H7 (cell line): ENCODE results near the gene E4F1. TPM values are rescaled to one million over a fixed set of nuclear protein-coding genes. Genes with fewer than 3 reads are reported as not detected.

Experiments
- DNase-seq: peaks from one replicate; pipeline ENCODE4 v3.0.0; 2012
- H3K27me3 ChIP-seq: 2 replicates; pipeline ENCODE4 v1.6.0; 2011; ENCODE audit warnings: mild to moderate bottlenecking, low read length; ENCODE audit not compliant: control insufficient read depth, insufficient read depth
- H3K36me3 ChIP-seq: replicated peaks from 2 replicates; pipeline ENCODE4 v1.5.1; 2011; ENCODE audit warnings: low read length; ENCODE audit not compliant: control insufficient read depth, insufficient read depth
- H3K4me3 ChIP-seq: 2 replicates; pipeline ENCODE4 v1.5.1; 2011; ENCODE audit warnings: low read depth, mild to moderate bottlenecking, control low read depth, low read length, moderate library complexity; ENCODE audit not compliant: insufficient read depth
- total RNA-seq: library from RNA; depleted of rRNA; stranded (reverse); fragments of >200 nt; shearing (Covaris generic); gene quantifications from 2 replicates; pipeline ENCODE4 v1.2.3, GENCODE V29; 2014

Gene E4F1
- total RNA-seq, 1 experiment from 2014 or later = 36.8 TPM

DNA sequence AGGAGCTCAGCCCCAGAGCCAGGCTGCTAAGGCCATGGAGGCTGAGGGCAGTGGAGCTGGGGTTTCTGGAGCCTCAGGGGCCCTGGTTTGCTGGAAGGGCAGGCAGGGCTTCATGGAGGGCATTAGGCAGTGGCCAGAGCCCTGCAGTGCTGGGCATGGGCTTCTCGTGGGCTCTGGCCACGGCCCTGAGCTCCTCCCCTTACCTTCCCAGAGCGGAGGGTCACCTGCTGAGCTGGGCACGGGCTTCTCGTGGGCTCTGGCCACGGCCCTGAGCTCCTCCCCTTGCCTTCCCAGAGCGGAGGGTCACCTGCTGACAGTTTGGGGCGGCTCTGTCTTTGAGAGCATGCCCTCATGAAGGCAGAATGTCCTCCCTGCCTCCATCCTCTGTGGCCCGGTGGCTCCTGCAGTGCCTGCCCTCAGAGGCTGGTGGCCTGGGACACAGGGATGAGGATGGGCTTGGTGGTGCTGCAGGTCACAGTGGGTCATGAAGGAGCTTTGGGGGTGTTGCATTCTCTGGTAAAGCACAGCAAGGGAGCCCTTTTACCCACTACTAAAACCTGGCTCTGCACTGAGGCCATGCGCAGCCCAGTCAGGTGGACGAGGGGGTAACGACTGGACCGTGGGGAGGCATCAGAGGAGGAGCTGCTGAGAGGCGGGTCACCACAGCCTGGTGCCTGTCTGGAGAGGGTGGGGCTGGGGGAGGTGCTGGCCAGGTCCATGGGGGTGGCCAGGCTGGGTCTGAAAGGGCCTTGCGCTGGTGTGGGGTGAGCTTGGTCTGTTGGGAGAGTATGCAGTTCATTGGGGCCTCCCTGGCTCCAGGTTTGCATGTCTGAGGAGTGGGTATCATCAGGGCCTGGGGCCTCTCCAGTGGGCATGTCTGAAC, 47.4 kb downstream of the E4F1 start:
- Histone ChIP-seq H3K4me3 (no peak overlapping the region), H3K36me3 (peaks cover 3% of the 10 kb centered on the region), H3K27me3 (no peaks in the 10 kb centered on the region; the same call in 1 of the 2 replicates)
- peak; percentile 49 for DNase-seq

DNA sequence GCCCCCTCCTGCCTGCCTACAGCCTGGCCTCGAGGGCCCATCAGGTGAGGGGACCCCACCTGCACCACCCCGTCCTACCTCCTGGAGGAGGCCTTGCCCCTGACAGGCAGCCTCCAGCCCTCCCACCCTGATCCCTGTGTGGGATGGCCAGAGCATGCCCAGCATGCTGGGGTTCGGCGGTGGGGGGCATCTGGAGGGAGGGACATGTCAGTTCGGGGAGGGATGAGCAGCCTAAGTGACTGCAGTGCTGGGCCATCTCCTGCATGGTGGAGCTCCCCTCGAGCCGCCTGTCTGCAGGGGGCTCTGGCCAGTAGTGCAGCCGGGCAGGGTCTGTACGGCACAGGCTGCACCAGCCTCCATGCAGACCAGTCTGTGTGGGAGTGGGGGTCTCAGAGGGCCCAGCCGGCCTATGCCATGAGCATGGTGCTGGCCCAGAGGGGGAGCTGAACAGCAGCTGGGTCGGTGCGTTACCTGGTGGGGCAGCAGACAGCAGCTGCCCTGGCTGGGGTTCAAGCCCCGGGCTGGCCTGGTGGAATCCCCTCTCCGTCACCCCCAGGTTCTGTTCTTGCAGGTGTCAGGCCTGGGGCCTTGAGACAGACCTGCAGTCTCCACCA, 48.6 kb downstream of the E4F1 start:
- Histone ChIP-seq H3K36me3 (no peaks in the 10 kb centered on the region), H3K27me3 (no peaks in the 10 kb centered on the region; the same call in 1 of the 2 replicates), H3K4me3 (no peak overlapping the region)
- peak; percentile 63 for DNase-seq

DNA sequence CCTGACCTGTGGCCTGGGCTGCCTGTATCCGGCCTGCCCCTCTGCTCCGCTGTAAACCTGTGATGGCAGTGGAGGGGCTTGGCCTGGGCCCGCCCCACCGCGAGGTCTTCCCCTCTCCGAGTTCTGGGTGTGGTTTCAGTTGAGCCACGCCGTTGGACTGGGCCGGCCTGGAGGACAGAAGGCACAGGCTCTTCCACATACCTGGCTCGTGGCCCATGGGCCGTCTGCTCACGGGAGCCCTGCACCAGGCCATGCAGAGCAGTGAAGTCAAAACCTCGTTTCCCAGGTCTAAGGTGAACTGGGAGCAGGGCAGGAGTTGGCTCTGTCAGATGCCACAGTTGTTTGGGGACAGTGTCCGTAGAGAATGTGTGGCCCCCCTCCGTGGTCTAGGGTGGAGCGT, 50.1 kb downstream of the E4F1 start:
- H3K36me3 ChIP-seq = no peaks in the 10 kb centered on the region
- H3K4me3 ChIP-seq = no peak overlapping the region
- H3K27me3 ChIP-seq = no peaks in the 10 kb centered on the region; the same call in 1 of the 2 replicates
- DNase-seq = no peak

DNA sequence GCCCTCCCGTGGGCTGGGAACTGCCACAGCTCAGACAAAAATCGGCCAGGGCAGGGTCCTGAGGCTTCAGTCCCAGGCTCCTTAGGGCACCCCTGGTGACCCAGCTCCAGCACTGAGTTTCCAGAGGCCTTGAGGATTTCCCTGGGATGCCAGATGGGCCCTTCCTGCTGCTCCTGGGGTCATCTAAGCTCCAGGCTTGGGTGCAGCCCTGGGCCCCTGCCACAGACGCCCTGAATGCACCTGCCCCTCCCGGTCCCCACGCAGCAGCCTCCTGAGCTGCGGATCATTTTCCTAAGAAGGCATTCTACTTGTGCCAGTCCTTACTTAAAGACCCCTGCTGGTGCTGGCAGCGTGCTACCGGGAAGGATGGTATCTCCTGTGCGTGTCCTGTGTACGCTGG, 50.5 kb downstream of the E4F1 start:
- Histone ChIP-seq H3K27me3 (no peaks in the 10 kb centered on the region), H3K4me3 (no peak overlapping the region), H3K36me3 (no peaks in the 10 kb centered on the region)
- no peak for DNase-seq

DNA sequence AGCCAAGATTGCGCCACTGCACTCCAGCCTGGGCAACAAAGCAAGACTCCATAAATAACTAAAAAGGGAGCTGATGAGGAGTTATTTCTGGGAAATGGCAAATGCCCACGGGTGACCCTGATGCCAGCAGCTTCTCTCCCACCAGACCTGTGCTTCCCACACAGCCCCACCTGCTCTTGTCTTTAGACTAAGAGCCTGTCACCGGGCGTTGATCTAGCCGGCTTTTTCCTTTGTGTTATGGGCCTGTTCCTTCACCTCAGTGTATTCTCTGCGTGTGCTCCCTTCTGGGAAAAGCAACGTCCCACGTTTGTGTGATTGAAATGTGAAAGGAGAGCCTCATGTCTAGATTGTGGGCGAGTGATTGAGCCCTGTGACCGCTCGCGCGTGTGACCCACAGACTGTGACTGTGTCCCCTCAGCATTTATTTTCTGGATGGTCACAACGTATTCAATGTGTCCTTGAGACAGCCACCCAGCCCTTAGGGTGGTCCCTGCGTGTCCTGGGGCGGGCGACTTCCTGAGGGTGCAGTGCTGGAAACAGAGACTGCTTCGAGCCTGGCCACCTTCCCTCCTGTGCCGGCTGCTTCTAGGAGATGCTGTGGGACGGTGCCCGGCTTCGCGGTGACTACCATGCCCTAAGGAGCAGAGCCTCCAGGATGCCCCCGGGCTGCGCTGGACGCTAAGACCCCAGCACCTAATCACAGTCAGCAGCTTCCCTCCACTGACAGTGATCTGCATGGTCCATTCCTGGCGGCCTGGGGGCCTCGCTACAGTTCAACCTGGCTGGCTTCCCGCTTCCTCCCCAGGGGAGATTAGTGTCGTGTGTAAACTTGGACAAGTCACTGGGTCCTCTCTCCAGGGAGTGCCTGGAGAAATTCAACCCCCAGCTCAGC, 52.3 kb downstream of the E4F1 start:
- no peaks in the 10 kb centered on the region for H3K36me3 ChIP-seq
- H3K4me3 ChIP-seq = no peak overlapping the region
- DNase-seq = no peak
- no peaks in the 10 kb centered on the region for H3K27me3 ChIP-seq

DNA sequence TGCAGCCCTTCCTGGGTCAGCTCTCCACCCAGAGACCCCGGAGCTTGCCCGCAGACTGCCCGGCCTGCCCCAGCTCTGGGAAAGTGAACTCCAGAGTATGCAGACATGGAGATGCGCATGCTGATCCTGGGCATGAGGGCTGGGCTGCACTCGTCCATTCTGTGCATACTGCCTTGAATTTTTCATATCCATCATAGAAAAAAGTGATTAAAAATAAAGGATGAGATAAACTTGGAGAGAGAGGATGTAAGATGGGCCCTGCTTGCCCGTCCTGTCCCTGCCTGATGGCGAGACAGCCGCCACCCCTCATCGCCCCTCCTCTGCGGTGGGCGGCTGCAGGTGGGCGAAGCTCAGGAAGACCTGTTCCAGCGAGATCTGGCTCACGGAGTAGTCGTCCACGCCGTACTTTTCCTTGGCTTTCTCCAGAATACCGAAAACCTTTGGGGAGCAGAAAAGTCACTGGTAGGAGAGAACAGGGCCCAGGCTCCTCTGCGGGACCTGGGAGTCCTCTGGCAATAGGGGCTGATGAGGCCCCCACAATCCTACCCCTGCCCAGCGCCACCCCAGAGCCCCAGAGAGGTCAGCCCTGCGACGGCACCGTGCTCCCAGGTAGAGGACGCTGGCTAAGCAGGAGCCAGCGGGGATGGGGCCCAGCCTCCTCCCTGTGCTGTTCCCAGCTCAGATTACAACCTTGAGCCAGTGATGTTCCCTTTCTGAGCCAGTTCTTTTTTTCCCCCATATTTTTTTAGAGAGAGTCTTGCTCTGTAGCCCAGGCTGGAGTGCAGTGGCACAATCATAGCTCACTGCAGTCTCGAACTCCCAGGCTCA, 53.2 kb downstream of the E4F1 start:
- peak; percentile 74 for DNase-seq
- no peaks in the 10 kb centered on the region for H3K27me3 ChIP-seq
- no peak overlapping the region for H3K4me3 ChIP-seq
- H3K36me3 ChIP-seq = no peaks in the 10 kb centered on the region

DNA sequence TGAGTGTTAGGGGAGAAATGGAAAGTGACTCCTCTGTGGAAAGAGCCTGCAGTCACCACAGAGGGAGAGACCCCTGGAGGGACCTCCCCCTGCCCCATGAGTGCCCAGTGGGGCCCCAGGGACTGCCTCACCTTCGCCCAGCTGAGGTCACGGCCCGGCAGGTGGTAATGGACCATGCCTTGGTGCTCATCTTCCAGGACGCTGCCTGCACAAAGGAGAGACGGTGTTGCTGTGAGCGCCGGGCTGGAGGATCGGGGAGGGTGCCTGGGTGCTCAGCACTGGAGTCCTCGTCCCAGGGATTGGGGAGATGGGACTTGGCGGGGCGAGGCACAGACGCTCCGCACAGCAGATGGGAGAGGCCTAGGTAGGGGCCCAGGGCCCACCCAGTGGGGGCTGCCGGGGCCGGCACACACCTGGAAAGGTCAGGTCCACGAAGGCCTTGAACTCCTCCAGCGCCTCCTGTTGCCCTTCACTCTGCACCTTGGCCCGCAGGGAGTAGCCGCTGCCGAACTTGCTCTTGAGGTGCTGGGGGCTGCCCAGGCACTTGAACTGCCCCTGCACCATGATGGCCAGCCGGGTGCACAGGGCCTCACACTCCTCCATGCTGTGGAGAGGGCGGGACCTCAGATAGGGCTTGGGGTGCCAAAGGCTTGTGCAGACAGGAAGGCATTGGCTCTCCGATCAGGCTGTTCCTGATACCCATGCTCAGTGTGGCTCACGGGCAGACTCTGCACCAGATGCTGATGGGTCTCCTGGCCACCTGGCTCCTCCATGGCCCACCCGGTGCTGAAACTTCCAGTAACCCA, 54.3 kb downstream of the E4F1 start:
- Histone ChIP-seq H3K4me3 (no peak overlapping the region), H3K27me3 (no peaks in the 10 kb centered on the region), H3K36me3 (no peaks in the 10 kb centered on the region)
- DNase-seq = no peak

DNA sequence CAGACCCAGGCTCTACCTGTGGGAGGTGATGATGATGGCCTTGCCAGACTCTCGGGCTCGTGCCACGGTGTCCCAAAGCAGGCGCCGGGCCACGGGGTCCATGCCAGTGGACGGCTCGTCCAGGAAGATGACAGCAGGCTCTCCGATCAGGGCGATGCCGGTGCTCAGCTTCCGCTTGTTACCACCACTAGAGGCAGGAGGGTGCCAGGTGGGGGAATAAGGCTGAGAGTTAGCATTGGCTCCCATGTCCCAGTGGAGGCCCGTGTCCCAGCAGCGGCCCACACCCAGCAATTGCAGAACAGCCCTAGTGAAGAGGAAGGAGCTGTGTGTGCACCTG, 54.8 kb downstream of the E4F1 start:
- no peaks in the 10 kb centered on the region for H3K27me3 ChIP-seq
- no peak overlapping the region for H3K4me3 ChIP-seq
- no peaks in the 10 kb centered on the region for H3K36me3 ChIP-seq
- peak; percentile 89 for DNase-seq

DNA sequence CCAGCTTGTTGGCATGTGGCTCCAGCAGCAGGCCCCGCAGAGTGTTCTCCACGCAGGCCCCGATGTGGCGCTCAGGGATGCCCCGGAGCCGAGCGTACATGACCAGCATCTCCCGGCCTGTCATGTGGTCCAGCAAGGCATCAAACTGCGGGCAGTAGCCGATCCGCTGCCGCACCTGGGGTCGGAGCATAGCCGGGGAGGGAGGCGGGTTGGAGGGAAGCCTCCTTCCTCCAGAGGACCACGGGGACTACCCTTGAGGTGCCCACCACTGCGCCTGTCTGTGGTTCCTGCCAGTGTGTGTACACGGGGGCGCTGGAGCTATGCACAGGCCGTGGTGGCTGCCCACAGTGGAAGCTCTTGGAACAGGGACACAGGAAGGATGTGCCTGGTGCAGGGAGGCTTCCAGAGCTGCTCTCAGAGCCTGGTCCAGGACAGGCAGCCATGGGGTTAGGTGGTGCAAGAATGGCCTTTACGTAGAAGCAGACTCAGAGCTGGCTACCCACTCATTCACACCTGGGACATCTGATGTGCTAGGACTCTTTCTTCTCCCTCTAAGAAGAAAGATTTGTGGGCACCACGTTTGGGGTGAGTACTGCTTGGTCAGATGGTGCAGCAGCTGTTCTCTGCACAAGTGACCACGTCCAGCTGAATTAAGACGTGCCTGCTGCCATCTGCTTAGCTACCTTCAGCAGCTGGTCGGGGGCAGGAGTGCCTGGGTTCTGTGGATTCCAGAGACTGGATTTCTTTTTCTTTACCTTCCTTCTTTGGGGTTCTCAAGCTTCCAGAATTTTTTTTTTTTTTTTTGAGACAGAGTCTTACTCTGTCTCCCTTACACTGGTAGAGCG, 55.8 kb downstream of the E4F1 start:
- Histone ChIP-seq H3K4me3 (no peak overlapping the region), H3K36me3 (no peaks in the 10 kb centered on the region), H3K27me3 (no peaks in the 10 kb centered on the region)
- DNase-seq = no peak

DNA sequence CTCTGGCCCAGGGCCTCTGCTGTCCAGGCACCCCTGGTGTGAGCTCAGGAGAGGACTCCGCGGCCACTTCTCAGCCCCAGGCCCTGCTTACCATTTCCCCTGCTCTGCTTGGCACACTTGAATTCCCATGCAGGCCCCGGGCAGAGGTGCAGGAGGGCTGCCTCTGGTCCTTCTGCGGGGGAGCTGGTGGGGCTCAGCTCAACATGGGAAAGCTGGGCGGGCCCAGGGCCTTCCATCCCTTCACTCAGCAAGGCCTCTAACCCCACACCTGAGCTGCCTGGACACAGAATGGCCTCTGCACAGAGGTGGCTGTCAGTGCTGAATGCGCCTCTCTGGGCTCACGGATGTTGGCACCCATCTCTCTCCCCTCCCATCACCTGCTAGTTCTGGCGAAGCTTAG, 57.1 kb downstream of the E4F1 start:
- Histone ChIP-seq H3K27me3 (no peaks in the 10 kb centered on the region), H3K36me3 (no peaks in the 10 kb centered on the region), H3K4me3 (no peak overlapping the region)
- peak; percentile 53 for DNase-seq

DNA sequence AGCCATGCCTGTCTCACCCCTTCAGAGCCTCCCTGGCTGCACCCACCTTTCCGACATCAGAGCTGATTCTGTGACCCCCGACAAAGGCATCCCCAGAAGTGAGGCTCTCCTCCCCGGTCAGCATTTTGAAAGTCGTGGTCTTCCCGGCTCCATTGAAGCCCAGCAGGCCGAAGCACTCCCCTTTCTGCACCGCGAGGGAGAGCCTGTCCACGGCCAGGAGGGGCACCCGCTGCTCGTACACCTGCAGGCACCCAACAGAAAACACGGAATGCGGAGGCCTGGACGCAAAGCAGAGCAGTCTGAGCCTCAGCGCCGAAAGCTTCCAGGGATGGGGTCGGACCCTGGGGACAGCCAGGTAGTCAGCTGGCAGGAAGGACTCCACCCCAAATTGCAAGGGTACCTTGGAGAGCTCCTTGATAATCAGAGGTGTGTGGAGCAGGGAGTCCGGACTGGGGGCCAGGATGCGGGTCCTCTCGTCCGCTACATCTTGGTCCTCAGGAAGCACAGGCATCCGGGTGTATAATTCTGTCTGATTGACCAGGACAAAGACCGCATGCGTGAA, 57.7 kb downstream of the E4F1 start:
- peak; percentile 75 for DNase-seq
- Histone ChIP-seq H3K36me3 (no peaks in the 10 kb centered on the region), H3K4me3 (no peak overlapping the region), H3K27me3 (no peaks in the 10 kb centered on the region)

DNA sequence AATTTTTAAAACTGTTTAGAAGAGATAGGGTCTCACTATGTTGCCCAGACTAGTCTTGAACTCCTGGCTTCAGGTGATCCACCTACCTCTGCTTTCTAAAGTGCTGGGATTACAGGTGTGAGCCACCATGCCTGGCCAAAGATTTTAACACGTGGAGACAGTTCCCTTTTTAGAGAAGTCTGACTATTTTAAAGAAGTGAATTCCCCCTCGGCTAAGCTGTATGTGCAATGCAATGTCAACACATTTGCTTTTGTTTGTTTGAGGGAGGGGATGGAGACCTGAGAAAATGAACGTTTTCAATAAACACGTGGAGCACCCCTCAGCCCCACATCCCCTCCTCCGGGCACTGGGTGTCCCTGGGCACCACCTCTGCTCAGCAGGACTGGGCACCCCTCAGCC, 58.9 kb downstream of the E4F1 start:
- no peak overlapping the region for H3K4me3 ChIP-seq
- DNase-seq = no peak
- no peaks in the 10 kb centered on the region for H3K36me3 ChIP-seq
- H3K27me3 ChIP-seq = no peaks in the 10 kb centered on the region
